Cardiac muscle cell (in vitro differentiated cells and primary cell): ENCODE results near the gene ZNF385D. TPM values are rescaled to one million over a fixed set of nuclear protein-coding genes. Genes with fewer than 3 reads are reported as not detected.

Experiments
- DNase-seq, 2 donors: peaks; one replicate each; pipeline versions ENCODE4 v3.0.0 to v3.0.0-alpha.2; 2010 to 2017; ENCODE audit warnings: low read depth in 1 of 2, low spot score in 1 of 2
- H3K27ac ChIP-seq: fragments of 200-600 bp; sonication (generic); 2 replicates; pipeline ENCODE4 v1.5.1; 2016
- H3K27me3 ChIP-seq: fragments of 200-600 bp; sonication (generic); 2 replicates; pipeline ENCODE4 v1.6.0; 2016; ENCODE audit warnings: control low read depth
- H3K36me3 ChIP-seq: fragments of 200-600 bp; sonication (generic); 2 replicates; pipeline ENCODE4 v1.5.1; 2016; ENCODE audit warnings: control low read depth
- H3K4me1 ChIP-seq: fragments of 200-600 bp; sonication (generic); 2 replicates; pipeline ENCODE4 v1.8.1; 2017; ENCODE audit warnings: low read depth, mild to moderate bottlenecking, mixed run types
- H3K4me3 ChIP-seq: fragments of 200-600 bp; sonication (generic); 2 replicates; pipeline ENCODE4 v1.5.1; 2016; ENCODE audit warnings: mild to moderate bottlenecking
- H3K9me3 ChIP-seq: fragments of 200-600 bp; sonication (generic); 2 replicates; pipeline ENCODE4 v1.5.1; 2017; ENCODE audit warnings: low read depth, mild to moderate bottlenecking, control low read depth
- CTCF ChIP-seq: IDR thresholded peaks from 2 replicates; pipeline ENCODE4 v1.5.1; 2012; ENCODE audit warnings: low read depth, mild to moderate bottlenecking, low read length
- polyA plus RNA-seq: library from polyadenylated mRNA; unstranded; fragments of >200 nt; fragmentation: Nextera tagmentation; extraction: Ambion mirVana; gene quantifications from 2 replicates; pipeline ENCODE4 v1.2.1, GENCODE V29; 2016
- total RNA-seq: library from RNA; depleted of rRNA; stranded (reverse); fragments of >200 nt; gene quantifications from 2 replicates; pipeline ENCODE4 v1.2.3, GENCODE V29; 2016

The ZNF385D gene
- total and polyA plus RNA-seq, 2 experiments from 2014 or later = 1.3 to 10.6 TPM

- TF ChIP-seq CTCF = no peak
- no peak overlapping the region for H3K4me3 ChIP-seq
- no peak overlapping the region for H3K27ac ChIP-seq
- no peaks in the 10 kb centered on the region for H3K9me3 ChIP-seq
- DNase-seq = no peak
- H3K27me3 ChIP-seq = no peaks in the 10 kb centered on the region
- no peaks in the 10 kb centered on the region for H3K36me3 ChIP-seq
- H3K4me1 ChIP-seq = no peaks in the 10 kb centered on the region
Observed at GRCh38 chr3:21405671-21406667, 345.0 kb downstream of the ZNF385D start.

- Histone ChIP-seq H3K9me3 (no peaks in the 10 kb centered on the region), H3K27ac (no peak overlapping the region), H3K36me3 (no peaks in the 10 kb centered on the region), H3K27me3 (no peaks in the 10 kb centered on the region), H3K4me1 (no peaks in the 10 kb centered on the region), H3K4me3 (no peak overlapping the region)
- no peak for DNase-seq
- no peak for TF ChIP-seq CTCF
Observed at GRCh38 chr3:21398461-21398860, 352.5 kb downstream of the ZNF385D start.

GRCh38 chr3:21393683-21394311 lies 357.2 kb downstream of the ZNF385D start:
- no peak overlapping the region for H3K4me3 ChIP-seq
- no peaks in the 10 kb centered on the region for H3K4me1 ChIP-seq
- no peak for TF ChIP-seq CTCF
- no peaks in the 10 kb centered on the region for H3K36me3 ChIP-seq
- DNase-seq = no peak
- no peaks in the 10 kb centered on the region for H3K27me3 ChIP-seq
- H3K9me3 ChIP-seq = no peaks in the 10 kb centered on the region
- no peak overlapping the region for H3K27ac ChIP-seq

- TF ChIP-seq CTCF = no peak
- Histone ChIP-seq H3K27me3 (no peaks in the 10 kb centered on the region), H3K4me3 (no peak overlapping the region), H3K27ac (no peak overlapping the region), H3K36me3 (no peaks in the 10 kb centered on the region), H3K9me3 (no peaks in the 10 kb centered on the region), H3K4me1 (no peaks in the 10 kb centered on the region)
- DNase-seq = no peak
Observed at GRCh38 chr3:21392526-21392925, 358.5 kb downstream of the ZNF385D start.

GRCh38 chr3:21390856-21391255 lies 360.2 kb downstream of the ZNF385D start:
- Histone ChIP-seq H3K4me3 (no peak overlapping the region), H3K36me3 (no peaks in the 10 kb centered on the region), H3K9me3 (no peaks in the 10 kb centered on the region), H3K4me1 (no peaks in the 10 kb centered on the region), H3K27me3 (no peaks in the 10 kb centered on the region), H3K27ac (no peak overlapping the region)
- DNase-seq = peak in 1 of 2 donors; percentile 21
- TF ChIP-seq CTCF = no peak
